Measurements from ENCODE around the gene ALK. TPM values are rescaled to one million over a fixed set of nuclear protein-coding genes. Genes with fewer than 3 reads are reported as not detected.

ALK gene
- polyA plus RNA-seq, 1 experiment = not detected

GRCh38 chr2:29213888-29214291 is 707.5 kb downstream of the ALK start:
- no peak for DNase-seq (ENCODE audit: low read depth, low spot score)
- Histone ChIP-seq H3K27ac (ENCODE audit: low read depth, low read length) (no peak overlapping the region), H3K27me3 (ENCODE audit: control insufficient read depth, insufficient read depth, low read length) (no peaks in the 10 kb centered on the region), H3K4me3 (ENCODE audit: low read depth, low read length) (no peak overlapping the region), H3K9me3 (ENCODE audit: control insufficient read depth, insufficient read depth, low read length) (no peaks in the 10 kb centered on the region)
- ChIA-PET CTCF (interaction anchor here (1.6 to 1.9 kb wide), 3 partner anchors 95 to 258 kb away, joined by 4 read pairs; no protein-coding TSS in a partner anchor), POLR2A (interaction anchor here (0.6 kb wide), 1 partner anchor 533 kb away, joined by 5 read pairs; no protein-coding TSS in a partner anchor)
- TF ChIP-seq CTCF (IDR thresholded peaks at IDR 0.05; ENCODE audit: low read depth, low read length) = no peak

GRCh38 chr2:29212009-29212408 is 709.4 kb downstream of the ALK start:
- ChIA-PET CTCF (interaction anchor here (1.9 kb wide), 1 partner anchor 97 kb away, joined by 4 read pairs; no protein-coding TSS in a partner anchor), POLR2A (no interaction called here)

GRCh38 chr2:29209551-29209950 is 711.8 kb downstream of the ALK start:
- Histone ChIP-seq H3K27ac (ENCODE audit: low read depth, low read length) (no peak overlapping the region), H3K4me3 (ENCODE audit: low read depth, low read length) (no peak overlapping the region), H3K9me3 (ENCODE audit: control insufficient read depth, insufficient read depth, low read length) (no peaks in the 10 kb centered on the region), H3K27me3 (ENCODE audit: control insufficient read depth, insufficient read depth, low read length) (no peaks in the 10 kb centered on the region)
- CTCF ChIA-PET = interaction anchor here (1.2 kb wide), 1 partner anchor 251 kb away, joined by 5 read pairs; no protein-coding TSS in a partner anchor
- DNase-seq (ENCODE audit: low read depth, low spot score) = no peak
- POLR2A ChIA-PET = no interaction called here
- no peak for TF ChIP-seq CTCF (IDR thresholded peaks at IDR 0.05; ENCODE audit: low read depth, low read length)

More at GRCh38 chr2:29212009-29212408, 709.4 kb downstream of the ALK start:
- Histone ChIP-seq H3K27ac (ENCODE audit: low read depth, low read length) (no peak overlapping the region), H3K9me3 (ENCODE audit: control insufficient read depth, insufficient read depth, low read length) (no peaks in the 10 kb centered on the region), H3K4me3 (ENCODE audit: low read depth, low read length) (no peak overlapping the region), H3K27me3 (ENCODE audit: control insufficient read depth, insufficient read depth, low read length) (no peaks in the 10 kb centered on the region)
- DNase-seq (ENCODE audit: low read depth, low spot score) = no peak
- TF ChIP-seq CTCF (IDR thresholded peaks at IDR 0.05; ENCODE audit: low read depth, low read length) = 0 out of 2 replicates have a peak, but pooled peaks have one; percentile 13

- DNase-seq (ENCODE audit: low read depth, low spot score) = peak; percentile 24
- POLR2A ChIA-PET = no interaction called here
- Histone ChIP-seq H3K27ac (ENCODE audit: low read depth, low read length) (peak overlapping the region; percentile 31), H3K9me3 (ENCODE audit: control insufficient read depth, insufficient read depth, low read length) (no peaks in the 10 kb centered on the region), H3K27me3 (ENCODE audit: control insufficient read depth, insufficient read depth, low read length) (no peaks in the 10 kb centered on the region), H3K4me3 (ENCODE audit: low read depth, low read length) (no peak overlapping the region)
- CTCF ChIA-PET = interaction anchor here (0.7 kb wide), 1 partner anchor 249 kb away, joined by 4 read pairs; no protein-coding TSS in a partner anchor
- no peak for TF ChIP-seq CTCF (IDR thresholded peaks at IDR 0.05; ENCODE audit: low read depth, low read length)
Observed at GRCh38 chr2:29207352-29208148, 713.8 kb downstream of the ALK start.

- 0 out of 2 replicates have a peak, but pooled peaks have one; percentile 13 for TF ChIP-seq CTCF (IDR thresholded peaks at IDR 0.05; ENCODE audit: low read depth, low read length)
- CTCF ChIA-PET = interaction anchor here (0.7 kb wide), 1 partner anchor 248 kb away, joined by 4 read pairs; no protein-coding TSS in a partner anchor
- Histone ChIP-seq H3K27ac (ENCODE audit: low read depth, low read length) (no peak overlapping the region), H3K27me3 (ENCODE audit: control insufficient read depth, insufficient read depth, low read length) (no peaks in the 10 kb centered on the region), H3K9me3 (ENCODE audit: control insufficient read depth, insufficient read depth, low read length) (no peaks in the 10 kb centered on the region), H3K4me3 (ENCODE audit: low read depth, low read length) (no peak overlapping the region)
- POLR2A ChIA-PET = no interaction called here
- DNase-seq (ENCODE audit: low read depth, low spot score) = no peak
Observed at GRCh38 chr2:29206941-29207340, 714.4 kb downstream of the ALK start.
